ENCODE data around the gene EEFSEC.

EEFSEC gene

DNA sequence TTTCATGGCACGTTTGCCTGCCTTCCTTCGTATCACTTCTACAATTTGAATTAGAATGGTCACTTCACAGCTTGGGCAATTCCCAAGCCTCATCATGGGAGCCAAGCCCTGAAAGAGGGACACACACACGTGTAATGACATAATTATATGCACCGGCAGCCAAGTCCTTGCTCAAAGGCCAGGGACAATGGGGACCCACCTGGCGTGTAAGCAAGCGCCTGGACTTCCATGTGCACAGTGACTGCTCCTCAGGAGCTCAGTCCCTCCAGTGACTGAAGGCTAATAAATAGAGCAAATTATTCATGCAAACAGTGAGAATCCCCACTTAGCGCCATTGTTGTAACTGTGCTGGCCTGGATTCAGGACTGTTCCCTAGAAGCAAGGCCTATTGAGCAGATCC, 198.3 kb downstream of the EEFSEC start:
- no peak for DNase-seq (ENCODE audit: low spot score)

DNA sequence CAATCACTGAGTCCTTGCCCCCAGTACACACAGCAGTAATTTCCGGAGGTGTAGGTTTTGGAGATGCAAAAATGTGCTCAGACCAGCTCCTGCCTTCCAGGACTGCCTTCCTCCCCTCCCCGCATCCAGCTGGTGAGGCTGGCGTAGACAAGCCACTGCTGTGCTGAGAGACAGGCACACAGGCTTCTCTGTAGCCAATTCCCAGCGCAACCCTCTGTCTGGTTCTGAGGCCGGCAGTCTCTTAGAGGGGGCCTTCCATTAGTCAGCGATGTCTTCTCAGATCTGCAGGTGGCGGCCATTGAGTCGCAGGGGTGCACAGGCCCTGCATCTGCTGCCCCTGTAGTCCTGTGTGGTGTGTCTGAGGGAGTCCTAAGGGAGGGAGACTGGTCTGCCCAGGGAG, 199.0 kb downstream of the EEFSEC start:
- no peak for DNase-seq (ENCODE audit: low spot score)

DNA sequence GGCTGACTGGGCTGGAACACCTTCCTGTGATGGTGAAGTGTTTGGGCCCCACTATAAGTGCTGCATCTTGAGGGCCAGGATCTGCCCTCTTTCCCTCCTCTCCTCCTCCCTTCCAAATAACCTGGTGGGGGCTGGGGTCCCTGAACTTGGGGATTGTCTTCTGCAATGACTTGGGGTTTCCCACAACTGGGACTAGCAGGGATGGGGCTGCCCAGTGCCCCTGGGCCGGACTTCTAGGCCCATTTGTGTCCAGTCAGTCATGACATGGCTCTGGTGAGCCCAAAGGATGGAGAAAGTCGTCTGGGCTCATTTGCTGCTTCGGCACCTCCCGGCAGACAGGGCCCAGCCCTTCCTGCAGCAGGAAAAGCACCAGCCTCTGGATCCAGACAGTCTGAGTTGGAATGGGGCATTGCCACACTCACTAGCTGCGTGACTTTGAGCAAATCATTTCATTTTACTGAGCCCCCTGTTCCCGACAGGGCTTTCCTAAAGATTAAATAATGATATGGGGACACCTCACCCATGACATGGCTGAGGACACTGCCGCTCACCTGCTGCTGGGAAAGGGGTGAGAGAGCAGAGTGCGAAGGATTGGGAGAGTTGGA, 200.2 kb downstream of the EEFSEC start:
- DNase-seq (ENCODE audit: low spot score) = no peak

DNA sequence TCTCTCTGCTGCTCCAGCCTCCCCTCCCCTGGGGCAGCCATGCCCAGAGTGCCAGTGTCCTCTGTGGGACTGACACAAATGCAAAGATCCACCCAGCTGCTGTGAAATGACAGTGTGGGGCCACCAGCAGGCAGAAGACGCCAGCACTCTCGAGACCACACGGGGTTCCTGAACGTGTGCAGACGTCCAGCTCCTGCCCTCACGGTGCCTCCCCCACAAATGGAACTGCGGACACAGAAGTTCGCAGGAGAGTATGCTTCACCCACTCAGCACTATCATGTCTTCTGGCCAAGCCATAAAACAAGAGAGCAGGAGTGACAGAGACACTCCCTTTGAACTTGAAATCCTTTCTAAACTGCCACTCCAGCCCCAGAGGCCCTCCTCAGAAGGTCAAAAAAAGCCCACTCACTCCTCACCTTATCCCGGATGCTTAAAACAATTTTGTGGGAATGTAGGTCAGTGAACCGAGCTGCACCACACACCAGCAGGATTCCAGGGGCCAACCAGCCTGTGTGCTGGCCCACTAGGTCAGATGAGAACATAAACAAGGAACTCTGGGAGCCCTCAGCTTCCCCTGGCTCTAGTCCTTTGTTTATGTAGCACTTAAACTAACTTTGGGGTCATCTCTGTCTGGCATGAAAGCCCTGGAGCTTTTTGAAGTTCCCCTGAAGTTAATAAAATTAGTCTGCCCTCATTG, 200.9 kb downstream of the EEFSEC start:
- peak; percentile 72 for DNase-seq (ENCODE audit: low spot score)

DNA sequence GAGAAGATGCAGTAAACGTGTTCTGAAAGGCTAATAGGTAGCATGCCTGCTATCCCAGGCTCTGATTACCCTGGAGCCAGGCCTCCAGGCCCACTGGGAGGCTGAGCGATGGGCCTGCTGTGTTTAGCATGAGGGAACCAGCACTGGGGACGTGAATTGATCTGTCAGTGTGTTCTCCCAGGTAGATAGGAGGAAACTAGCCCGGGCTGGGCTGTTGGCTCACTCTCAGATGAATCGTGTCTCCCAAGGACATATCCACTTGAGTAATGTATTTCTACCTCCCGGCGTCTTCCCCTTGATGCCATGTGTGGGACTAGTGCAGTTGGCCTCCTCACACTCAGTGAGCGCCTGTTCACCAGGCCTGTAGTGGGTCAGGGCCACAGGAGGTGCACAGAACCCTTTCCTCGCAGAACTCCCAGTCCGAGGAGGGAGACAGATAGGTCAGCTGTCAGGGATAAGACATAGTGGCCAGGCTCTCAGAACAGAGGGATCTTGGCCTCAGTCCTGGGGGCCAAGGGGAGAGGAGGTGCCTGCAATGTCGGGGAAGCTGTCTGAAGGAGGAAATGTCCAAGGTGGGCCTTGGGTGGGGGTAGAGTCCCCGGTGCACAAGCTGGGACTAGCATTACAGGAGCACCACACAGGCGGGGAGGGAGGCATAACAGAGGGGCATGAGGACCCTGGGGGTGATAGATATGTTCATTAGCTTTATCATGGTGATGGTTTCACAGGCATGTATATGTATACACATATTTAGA, 201.7 kb downstream of the EEFSEC start:
- no peak for DNase-seq (ENCODE audit: low spot score)

DNA sequence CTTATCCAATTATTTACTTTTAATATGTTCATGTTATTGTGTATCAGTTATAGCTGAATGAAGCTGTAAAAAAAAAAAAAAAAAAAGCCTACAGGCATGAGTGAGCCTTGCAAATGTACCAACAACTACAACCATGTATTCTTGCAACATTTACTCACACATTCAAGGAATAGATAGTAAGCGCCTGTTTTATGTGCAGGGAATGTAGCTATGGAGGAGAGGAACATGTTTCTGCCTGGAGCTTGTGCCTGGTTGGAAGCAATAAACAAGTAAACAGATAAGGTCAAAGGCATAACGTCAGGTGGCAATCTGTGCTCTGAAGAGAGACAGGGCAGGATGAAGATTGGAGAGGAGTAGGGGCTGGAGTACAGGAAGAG, 202.2 kb downstream of the EEFSEC start:
- DNase-seq (ENCODE audit: low spot score) = no peak

DNA sequence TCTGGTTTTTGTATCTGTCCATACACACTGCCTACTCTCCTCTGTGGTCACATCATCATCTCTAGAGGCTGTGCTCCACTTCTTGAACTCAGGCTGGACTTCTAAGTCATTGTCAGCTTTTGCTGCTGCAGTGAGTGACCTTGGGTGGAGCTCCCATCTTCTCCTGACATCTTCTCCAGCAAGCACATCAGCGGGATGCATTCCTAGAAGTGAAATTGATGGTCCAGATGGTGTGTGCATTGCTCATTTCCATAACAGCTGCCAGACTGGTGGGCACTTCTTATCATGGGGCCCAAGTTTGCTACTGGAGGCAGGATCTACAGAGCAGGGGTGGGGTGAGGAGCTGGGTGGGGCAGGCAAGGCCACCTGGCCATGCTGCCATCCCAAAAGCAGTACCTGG, 203.5 kb downstream of the EEFSEC start:
- no peak for DNase-seq (ENCODE audit: low spot score)

DNA sequence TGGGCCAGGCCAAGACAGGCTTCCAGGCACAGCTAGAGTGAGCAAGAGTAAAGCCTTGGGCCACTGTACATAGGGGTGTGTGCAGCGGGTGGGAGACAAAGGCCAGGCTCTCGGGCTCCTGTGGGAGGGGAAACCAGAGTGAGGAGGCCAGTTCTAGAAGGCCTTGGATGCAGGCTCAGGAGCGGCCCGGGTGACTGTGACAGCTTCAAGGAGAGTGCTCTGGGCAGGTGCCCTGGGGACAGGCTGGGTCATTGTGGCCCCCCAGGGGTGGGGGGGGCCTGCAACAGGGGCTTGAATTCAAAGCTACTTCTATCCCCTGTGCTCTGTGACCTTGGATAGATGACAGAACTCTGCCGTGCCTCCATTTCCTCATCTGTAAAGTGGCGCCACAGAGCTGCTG, 204.3 kb downstream of the EEFSEC start:
- no peak for DNase-seq (ENCODE audit: low spot score)

DNA sequence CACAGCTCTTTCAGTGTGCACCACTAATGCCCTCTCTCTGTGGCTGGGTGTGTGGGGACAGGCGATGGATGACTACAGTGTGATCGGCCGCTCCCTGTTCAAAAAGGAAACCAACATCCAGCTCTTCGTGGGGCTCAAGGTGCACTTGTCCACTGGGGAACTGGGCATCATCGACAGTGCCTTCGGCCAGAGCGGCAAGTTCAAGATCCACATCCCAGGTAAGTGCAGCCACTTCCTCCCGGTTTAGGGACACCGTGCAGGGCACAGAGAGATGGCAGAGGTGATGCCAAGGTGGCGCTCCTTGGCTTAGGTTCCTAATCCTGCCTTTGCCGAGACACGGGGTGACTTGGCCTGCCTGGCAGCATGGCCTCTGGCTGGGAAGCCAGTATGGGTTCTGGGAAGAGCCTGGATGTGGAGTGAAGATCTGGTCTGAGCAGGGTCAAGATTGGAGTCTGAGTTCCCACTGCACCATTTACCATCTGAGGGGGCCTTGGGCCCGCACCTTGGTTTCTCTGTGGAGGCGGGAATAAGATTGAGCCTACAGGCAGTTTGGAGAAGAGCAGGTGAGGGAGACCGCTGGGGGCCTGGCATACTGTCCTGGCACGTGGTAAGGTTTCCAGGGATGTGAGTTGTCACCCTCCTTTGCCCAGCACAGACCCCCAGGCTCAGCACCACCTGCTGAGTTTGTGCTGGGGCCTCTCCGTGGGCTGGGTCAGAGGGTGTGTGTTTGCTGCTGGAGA, 205.0 kb downstream of the EEFSEC start:
- DNase-seq (ENCODE audit: low spot score) = no peak

DNA sequence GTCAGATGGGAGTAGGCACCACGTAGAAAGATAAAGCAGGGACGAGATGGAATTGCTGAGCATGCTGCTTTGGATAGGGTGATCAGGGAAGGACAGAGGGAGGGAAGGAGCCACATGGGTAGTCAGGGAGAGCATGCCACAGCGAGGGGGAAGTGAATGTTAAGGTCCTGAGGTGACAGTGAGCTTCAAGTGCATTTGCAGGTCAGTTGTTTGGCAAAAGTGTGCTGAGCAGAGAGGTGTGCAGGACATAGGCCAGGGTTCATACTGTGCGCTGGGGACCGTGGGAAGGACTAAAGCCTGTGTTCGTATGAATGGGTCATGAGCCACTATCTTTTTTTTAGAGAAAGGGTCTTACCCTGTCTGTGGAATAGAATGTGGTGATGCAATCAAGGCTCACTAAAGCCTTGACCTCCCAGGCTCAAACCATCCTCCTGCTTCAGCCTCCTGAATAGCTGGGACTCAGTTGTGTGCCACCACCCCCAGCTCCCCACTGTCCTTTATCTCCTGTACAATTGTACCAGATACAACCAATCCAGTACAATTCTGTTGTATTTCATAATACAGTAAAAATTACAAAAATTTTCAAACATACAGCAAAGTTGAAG, 205.9 kb downstream of the EEFSEC start:
- no peak for DNase-seq (ENCODE audit: low spot score)

DNA sequence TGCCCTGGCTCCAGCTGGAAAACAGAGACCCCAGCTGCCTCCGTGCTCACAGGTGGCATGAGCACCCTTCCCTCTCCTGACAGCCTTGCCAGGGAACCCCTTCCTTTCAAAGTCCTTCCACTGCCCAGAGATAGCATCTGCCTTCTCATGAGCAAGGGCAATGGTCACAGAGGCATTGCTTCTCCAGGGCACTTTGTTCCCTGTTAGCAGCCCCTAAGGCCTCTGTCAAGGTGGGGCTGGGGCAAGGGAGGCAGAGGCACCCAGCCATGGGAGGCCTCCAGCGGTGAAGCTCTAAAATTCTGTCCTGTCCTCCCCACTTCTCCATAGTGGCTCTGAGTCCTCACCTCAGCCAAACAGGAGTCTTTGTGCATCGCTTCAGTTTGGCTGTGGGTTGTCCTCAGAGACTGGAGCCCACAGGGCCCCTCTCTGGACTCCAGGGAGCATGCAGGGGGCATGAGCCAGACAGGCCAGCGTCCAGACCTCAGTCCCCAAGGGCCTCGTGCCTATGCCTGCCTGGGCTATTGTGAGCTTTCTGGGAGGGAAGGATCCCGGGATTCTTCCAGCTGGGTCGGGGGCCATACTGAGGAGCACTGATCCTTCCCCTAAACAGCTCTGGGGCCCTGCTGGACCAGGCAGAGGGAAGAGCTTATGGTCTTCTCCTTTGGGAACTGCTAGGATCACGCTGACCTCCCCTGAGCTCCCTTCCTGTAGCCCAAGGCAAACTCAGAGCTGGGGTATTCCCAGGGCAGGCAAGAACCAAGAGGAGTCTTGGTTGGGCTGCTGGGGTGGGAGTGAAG, 206.8 kb downstream of the EEFSEC start:
- DNase-seq (ENCODE audit: low spot score) = no peak

DNA sequence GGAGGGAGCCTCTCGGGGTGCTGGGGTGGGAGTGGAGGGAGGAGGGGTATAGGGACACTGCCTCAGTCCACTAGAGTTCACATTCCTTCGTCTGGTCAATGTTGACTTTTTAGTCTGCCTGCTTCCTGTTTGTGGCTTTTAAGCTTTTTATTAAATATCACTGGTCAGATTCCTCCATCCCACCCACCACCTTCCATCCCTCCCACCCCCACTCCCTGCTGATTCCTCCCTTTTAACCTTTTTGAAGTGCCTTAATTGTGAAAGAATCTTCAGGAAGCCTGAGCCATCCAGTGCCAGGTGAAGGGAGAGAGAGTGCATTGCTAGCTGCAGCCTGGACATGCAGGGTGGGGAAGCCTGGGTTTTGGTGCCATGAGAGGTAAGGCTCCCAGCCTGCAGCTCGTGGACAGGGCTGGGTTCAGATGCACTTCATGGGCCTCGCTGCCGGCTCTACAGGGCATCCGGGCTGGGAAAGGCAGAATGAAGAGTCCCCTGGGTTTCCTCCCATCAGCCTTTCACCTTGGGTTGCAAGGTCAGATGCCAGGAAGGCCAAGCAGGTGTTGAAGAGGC, 207.5 kb downstream of the EEFSEC start:
- no peak for DNase-seq (ENCODE audit: low spot score)

DNA sequence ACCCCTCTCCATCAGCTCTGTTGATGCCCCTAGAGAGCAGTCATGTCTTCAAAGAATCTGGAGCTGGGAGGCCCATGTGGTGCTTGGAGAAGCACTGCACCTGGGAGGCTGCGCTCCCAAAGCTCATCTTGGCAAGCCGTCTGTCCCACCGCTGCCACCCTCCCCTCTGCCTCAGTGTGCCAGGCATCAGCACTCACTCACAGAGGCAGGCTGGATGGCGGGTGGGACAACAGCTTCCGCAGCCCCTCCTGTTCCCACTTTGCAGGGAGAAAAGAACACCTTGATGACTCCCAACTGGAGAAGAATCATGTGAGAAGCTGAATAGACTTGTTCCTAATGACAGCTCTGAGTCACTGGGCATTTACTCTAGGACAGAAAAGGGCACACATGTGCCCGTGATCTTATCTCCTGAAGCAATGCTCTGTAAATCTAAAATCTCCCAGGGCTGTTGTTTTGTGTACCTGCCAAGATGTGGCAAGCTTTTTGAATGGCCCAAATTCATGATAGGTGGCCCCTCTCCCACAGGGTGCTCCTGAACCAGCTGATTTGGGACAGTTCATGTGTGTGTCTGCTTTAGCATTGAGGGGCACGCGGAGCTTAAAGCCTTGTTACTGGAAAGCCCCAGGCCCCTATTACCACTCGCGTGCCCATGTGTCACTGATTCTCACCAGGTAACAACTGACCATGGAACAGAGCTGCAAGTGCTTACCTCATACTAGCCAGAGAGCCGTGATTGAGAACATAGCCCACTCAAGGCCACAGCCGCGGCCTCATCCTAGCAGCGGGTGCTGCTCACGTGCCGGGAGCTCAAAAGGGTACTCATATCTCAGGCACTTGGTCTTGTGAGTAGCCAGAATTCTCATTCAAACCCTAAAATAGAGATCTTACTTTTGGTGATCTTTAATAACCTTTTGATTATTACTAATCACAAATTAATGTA, 209.0 kb downstream of the EEFSEC start:
- DNase-seq (ENCODE audit: low spot score) = no peak

DNA sequence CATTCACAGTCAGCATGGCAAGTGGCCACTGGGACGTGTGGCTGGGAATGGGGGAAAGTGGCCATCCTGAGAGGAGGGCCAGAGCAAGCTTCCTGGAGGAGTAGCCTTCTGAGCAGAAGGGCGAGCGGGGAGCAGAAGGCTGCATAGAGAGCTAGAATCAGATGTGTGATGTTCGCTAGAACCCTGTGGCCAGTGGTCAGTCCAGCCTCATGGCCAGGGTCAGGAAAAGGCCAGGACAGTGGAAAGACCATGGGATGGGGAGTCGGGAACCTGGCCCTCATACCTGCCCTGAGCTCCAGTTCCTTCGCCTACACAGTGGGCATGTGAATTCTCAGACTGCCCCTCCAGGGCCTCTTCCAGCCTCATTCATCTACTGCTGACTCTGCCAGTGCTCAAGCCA, 211.0 kb downstream of the EEFSEC start:
- DNase-seq (ENCODE audit: low spot score) = no peak

DNA sequence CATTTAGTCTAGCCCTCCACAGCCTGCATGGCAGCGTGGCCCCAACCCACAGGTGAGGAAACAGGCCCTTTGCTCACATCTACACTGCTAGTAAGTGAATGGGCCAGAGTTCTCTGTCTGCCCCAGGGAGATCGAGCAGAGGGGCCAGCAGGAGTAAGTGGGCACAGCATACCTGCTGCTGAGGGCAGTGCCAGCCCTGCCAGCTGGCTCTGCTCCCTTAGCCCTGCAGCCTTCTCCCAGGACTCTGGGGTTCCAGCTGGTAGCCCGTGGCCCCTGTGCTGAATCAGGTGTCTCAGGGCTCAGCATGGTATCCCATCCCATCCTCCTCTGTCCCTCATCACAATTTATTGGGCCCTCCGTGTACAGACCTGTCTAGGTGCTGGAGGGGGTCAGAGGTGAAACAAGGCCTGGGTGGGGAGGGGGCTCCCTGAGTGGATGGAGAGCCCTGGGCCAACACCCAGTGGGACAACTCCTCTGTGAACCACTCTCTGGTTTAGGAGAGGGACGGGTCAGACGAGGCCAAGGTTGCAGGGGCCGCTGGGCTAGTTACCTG, 211.6 kb downstream of the EEFSEC start:
- no peak for DNase-seq (ENCODE audit: low spot score)

DNA sequence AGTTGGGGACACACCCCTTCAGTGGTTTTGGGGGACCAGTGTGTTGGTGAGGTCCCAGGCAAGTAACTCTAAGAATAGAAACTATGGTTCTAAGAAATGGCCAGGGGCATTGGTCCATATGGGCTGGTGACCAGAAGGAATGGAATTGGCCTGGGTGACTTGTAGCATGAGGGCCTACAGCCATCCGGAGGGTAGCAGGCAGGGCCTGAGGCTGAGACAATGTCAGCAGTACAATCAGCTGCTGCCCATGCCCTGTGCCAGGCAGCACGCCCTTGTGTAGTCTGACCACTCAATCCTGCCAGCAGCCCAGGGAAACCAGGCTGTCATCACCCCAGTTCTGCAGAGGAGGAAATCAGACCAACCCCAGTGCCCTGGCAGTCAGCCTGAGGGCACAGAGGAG, 212.9 kb downstream of the EEFSEC start:
- DNase-seq (ENCODE audit: low spot score) = no peak

DNA sequence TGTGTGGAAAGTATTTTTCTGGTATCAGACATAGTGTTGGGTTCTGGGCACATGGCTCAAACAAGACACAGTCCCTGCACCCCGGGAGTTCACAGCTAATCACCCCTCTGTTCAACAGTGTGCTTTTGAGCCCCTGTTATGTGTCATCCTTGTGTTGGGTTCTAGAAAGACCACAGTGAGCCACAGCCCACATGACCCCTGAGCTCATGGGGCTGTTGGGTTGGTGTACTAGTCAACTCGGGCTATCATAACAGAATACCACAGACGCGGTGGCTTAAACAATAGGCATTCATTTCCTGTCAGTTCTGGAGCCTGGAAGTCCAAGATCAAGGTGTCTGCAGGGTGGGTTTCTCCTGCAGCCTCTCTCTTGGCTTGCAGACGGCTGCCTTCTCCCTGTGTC, 213.4 kb downstream of the EEFSEC start:
- no peak for DNase-seq (ENCODE audit: low spot score)

DNA sequence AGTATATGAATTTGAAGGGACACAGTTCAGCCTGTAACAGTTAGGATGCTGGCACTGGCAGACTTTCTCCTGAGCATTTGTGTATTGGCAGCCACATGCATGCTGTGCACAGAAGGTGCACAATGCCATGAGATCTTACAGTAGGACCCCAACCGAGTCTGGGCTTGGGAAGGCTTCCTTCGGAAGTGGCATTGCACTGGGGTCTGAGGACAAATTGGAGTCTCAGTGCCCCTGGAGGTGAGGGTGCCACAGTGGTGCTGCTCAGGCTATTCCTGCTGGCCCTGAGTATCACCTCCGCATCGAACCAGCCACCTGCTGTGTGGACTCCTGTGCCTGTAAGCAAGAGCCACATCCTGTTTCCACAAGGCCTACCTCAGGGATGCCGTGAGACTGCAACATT, 213.9 kb downstream of the EEFSEC start:
- DNase-seq (ENCODE audit: low spot score) = no peak

DNA sequence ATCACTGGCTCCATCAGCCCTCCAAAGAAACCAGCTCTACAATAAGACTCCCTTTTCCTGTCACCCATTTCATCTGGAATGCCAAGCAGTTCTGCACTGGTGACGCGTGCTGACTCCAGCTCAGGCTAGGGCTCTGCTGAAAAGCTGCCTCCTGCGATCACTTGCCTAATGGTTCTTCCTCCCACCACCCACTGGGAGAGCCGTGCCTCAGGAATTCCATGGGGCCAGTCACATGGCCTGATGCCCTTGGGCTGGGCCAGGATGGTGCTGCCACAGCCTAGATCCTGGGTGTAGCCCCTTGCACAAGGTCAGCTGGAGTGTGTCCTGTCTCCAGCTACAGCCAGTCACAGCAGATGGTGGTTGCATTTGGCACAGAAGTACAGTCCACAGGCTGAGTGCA, 214.5 kb downstream of the EEFSEC start:
- no peak for DNase-seq (ENCODE audit: low spot score)

DNA sequence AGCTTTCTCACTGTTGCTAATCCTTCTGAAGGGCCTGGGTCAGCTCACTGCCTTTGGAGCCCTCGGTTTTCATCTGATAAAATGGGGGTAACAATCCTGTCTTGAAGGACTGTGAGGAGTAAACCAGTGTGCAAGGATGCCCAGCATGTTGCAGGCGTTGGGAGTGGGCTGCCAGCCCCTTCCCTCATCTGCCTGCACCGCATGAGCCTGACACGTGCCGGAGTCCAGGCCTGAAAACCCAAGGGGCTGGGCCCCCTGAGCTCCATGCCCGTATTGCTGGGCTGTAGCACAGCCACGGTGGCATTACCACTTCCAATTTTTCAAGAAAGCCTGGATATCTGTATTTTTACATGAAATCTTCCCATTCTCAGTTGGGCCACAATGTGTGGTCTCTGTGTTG, 215.3 kb downstream of the EEFSEC start:
- DNase-seq (ENCODE audit: low spot score) = no peak
